Common myeloid progenitor, CD34-positive (primary cell): ENCODE results near the gene SRC.

Source experiments
- CTCF ChIA-PET: fragments of 350-600 bp; sonication (Branson Sonifier 250); formaldehyde crosslinking; loops from one replicate; lab custom pipeline; 2021; ENCODE audit warnings: antibody characterized with exemption; lab: Charles Lee
- POLR2A ChIA-PET: fragments of 350-600 bp; sonication (Branson Sonifier 250); formaldehyde crosslinking; loops from one replicate; lab custom pipeline; 2021; ENCODE audit warnings: antibody characterized with exemption; lab: Charles Lee
- DNase-seq, 3 donors: peaks; one replicate each; pipeline versions ENCODE4 v3.0.0 to v3.0.0-alpha.2; 2013
- H3K27ac ChIP-seq, 2 experiments: 1 replicate in 1 of 2; 2 replicates in 1 of 2; pipeline ENCODE4 v1.7.0; 2013; ENCODE audit warnings: inconsistent platforms in 2 of 2, low read length in 2 of 2, mild to moderate bottlenecking in 2 of 2, low read depth in 1 of 2, moderate library complexity in 1 of 2; ENCODE audit not compliant: severe bottlenecking in 2 of 2, insufficient read depth in 1 of 2, poor library complexity in 1 of 2
- H3K27me3 ChIP-seq, 5 experiments: replicated peaks in 2 of 5; 1 replicate in 3 of 5; 2 replicates in 2 of 5; pipeline versions ENCODE4 v1.6.1 to v1.7.0; 2013; ENCODE audit warnings: low read length in 4 of 5, mild to moderate bottlenecking in 2 of 5, moderate library complexity in 2 of 5, inconsistent platforms in 1 of 5; ENCODE audit not compliant: insufficient read depth in 5 of 5, control insufficient read depth in 4 of 5
- H3K36me3 ChIP-seq, 4 experiments: 1 replicate in 2 of 4; 2 replicates in 2 of 4; pipeline versions ENCODE4 v1.6.1 to v1.7.0; 2013; ENCODE audit warnings: low read length in 3 of 4, control low read depth in 1 of 4, mild to moderate bottlenecking in 1 of 4; ENCODE audit not compliant: control insufficient read depth in 4 of 4, insufficient read depth in 4 of 4
- H3K4me1 ChIP-seq, 4 experiments: 1 replicate in 3 of 4; 2 replicates in 1 of 4; pipeline versions ENCODE4 v1.6.1 to v1.7.1; 2013; ENCODE audit warnings: low read length in 3 of 4, mild to moderate bottlenecking in 3 of 4, control low read depth in 1 of 4, inconsistent platforms in 1 of 4, moderate library complexity in 1 of 4; ENCODE audit not compliant: control insufficient read depth in 4 of 4, insufficient read depth in 4 of 4; ENCODE audit errors: control extremely low read depth in 1 of 4
- H3K4me3 ChIP-seq, 7 experiments: 1 replicate in 4 of 7; 2 replicates in 3 of 7; pipeline versions ENCODE4 v1.5.1 to v1.7.0; 2013; ENCODE audit warnings: mild to moderate bottlenecking in 7 of 7, low read length in 6 of 7, moderate library complexity in 6 of 7, inconsistent platforms in 2 of 7, low read depth in 2 of 7, control low read depth in 1 of 7; ENCODE audit not compliant: insufficient read depth in 4 of 7, control insufficient read depth in 1 of 7; ENCODE audit errors: extremely low read depth in 1 of 7
- H3K9me3 ChIP-seq, 5 experiments: 1 replicate in 4 of 5; 2 replicates in 1 of 5; pipeline versions ENCODE4 v1.6.1 to v1.7.1; 2013; ENCODE audit warnings: low read length in 4 of 5, mild to moderate bottlenecking in 2 of 5, inconsistent platforms in 1 of 5, low read depth in 1 of 5, moderate library complexity in 1 of 5; ENCODE audit not compliant: control insufficient read depth in 4 of 5, insufficient read depth in 2 of 5; ENCODE audit errors: control extremely low read depth in 1 of 5
- WGBS: methylation state at CpG from one replicate; pipeline ENCODE4 v1.1.5; 2013; ENCODE audit not compliant: insufficient coverage; 5-methylcytosine and 5-hydroxymethylcytosine counted together

The SRC gene

GRCh38 chr20:37398750-37399621, 53.0 kb downstream of the SRC start:
- H3K27me3 ChIP-seq: no peaks in the 10 kb centered on the region
- no peak overlapping the region for H3K4me3 ChIP-seq
- DNase-seq: no peak
- 98% methylated on average over 13 of the region's 15 CpGs for WGBS
- CTCF ChIA-PET: interaction anchor here (0.7 to 2.1 kb wide), 6 partner anchors 9 to 194 kb away, joined by 3 to 9 read pairs (median 4); no protein-coding TSS in a partner anchor
- POLR2A ChIA-PET: interaction anchor here (0.6 kb wide), 1 partner anchor 27 kb away, joined by 4 read pairs; no protein-coding TSS in a partner anchor
- peaks cover 0 to 23% (median 0%) of the 10 kb centered on the region in 4 experiments for H3K4me1 ChIP-seq
- H3K36me3 ChIP-seq: peaks cover 3 to 54% (median 14%) of the 10 kb centered on the region in 4 experiments
- H3K27ac ChIP-seq: no peak overlapping the region
- H3K9me3 ChIP-seq: no peaks in the 10 kb centered on the region

- CTCF ChIA-PET: no interaction called here
- over 99% methylated on average over 9 of the region's 9 CpGs for WGBS
- Histone ChIP-seq H3K27me3 (no peaks in the 10 kb centered on the region), H3K4me3 (no peak overlapping the region), H3K27ac (no peak overlapping the region), H3K4me1 (peaks cover 0 to 8% (median 4%) of the 10 kb centered on the region in 4 experiments), H3K9me3 (no peaks in the 10 kb centered on the region), H3K36me3 (peaks cover 3 to 54% (median 13%) of the 10 kb centered on the region in 4 experiments)
- POLR2A ChIA-PET: no interaction called here
- no peak for DNase-seq
Observed at GRCh38 chr20:37401282-37401929, 55.5 kb downstream of the SRC start.

GRCh38 chr20:37401930-37402675, 56.2 kb downstream of the SRC start:
- DNase-seq: no peak
- Histone ChIP-seq H3K4me3 (no peak overlapping the region), H3K9me3 (no peaks in the 10 kb centered on the region), H3K4me1 (peaks cover 0 to 7% (median 7%) of the 10 kb centered on the region in 4 experiments), H3K36me3 (peaks cover 3 to 48% (median 13%) of the 10 kb centered on the region in 4 experiments), H3K27me3 (no peaks in the 10 kb centered on the region), H3K27ac (no peak overlapping the region)
- ChIA-PET POLR2A (interaction anchor here (0.6 kb wide), 1 partner anchor 26 kb away, joined by 3 read pairs; no protein-coding TSS in a partner anchor), CTCF (no interaction called here)
- WGBS: 95% methylated on average over 29 of the region's 30 CpGs

- CTCF ChIA-PET: no interaction called here
- no peak overlapping the region for H3K4me3 ChIP-seq
- H3K9me3 ChIP-seq: no peaks in the 10 kb centered on the region
- no peaks in the 10 kb centered on the region for H3K27me3 ChIP-seq
- no peak overlapping the region for H3K27ac ChIP-seq
- POLR2A ChIA-PET: no interaction called here
- DNase-seq: no peak
- peaks cover 0 to 7% (median 7%) of the 10 kb centered on the region in 4 experiments for H3K4me1 ChIP-seq
- peaks cover 3 to 36% (median 10%) of the 10 kb centered on the region in 4 experiments for H3K36me3 ChIP-seq
- 96% methylated on average over 32 of the region's 37 CpGs for WGBS
Observed at GRCh38 chr20:37403107-37404033, 57.4 kb downstream of the SRC start.

- no peaks in the 10 kb centered on the region for H3K27me3 ChIP-seq
- H3K36me3 ChIP-seq: peaks cover 3 to 29% (median 6%) of the 10 kb centered on the region in 4 experiments
- H3K9me3 ChIP-seq: no peaks in the 10 kb centered on the region
- no CpG with 5 or more reads among the region's 6 CpGs for WGBS
- no peak overlapping the region for H3K27ac ChIP-seq
- no peak for DNase-seq
- ChIA-PET POLR2A (no interaction called here), CTCF (interaction anchor here (0.6 to 1.4 kb wide), 2 partner anchors 127 to 587 kb away, joined by 3 to 4 read pairs; no protein-coding TSS in a partner anchor)
- no peak overlapping the region for H3K4me3 ChIP-seq
- H3K4me1 ChIP-seq: peaks cover 0 to 15% (median 13%) of the 10 kb centered on the region in 4 experiments
Observed at GRCh38 chr20:37404461-37404890, 58.5 kb downstream of the SRC start.

- no peaks in the 10 kb centered on the region for H3K9me3 ChIP-seq
- H3K27me3 ChIP-seq: no peaks in the 10 kb centered on the region
- POLR2A ChIA-PET: no interaction called here
- 91% methylated on average over 6 of the region's 11 CpGs for WGBS
- H3K36me3 ChIP-seq: peaks cover 3 to 24% (median 6%) of the 10 kb centered on the region in 4 experiments
- CTCF ChIA-PET: interaction anchor here (1.4 kb wide), 1 partner anchor 126 kb away, joined by 4 read pairs; no protein-coding TSS in a partner anchor
- no peak overlapping the region for H3K4me3 ChIP-seq
- H3K4me1 ChIP-seq: peaks cover 0 to 23% (median 14%) of the 10 kb centered on the region in 4 experiments
- no peak overlapping the region for H3K27ac ChIP-seq
- DNase-seq: no peak
Observed at GRCh38 chr20:37405351-37405897, 59.5 kb downstream of the SRC start.
